ENCODE measurements around the gene BCAP29.

GRCh38 chr7:107563081-107563774 lies 16.8 kb upstream of the BCAP29 start:
- no peak for TF ChIP-seq TAF1 (IDR thresholded peaks at IDR 0.05; ENCODE audit: low read depth, low read length)
- no peak for TF ChIP-seq POLR2A (IDR thresholded peaks at IDR 0.05; ENCODE audit: low read depth, low read length)
- no peak for TF ChIP-seq SPI1 (IDR thresholded peaks at IDR 0.05; ENCODE audit: low read depth, low read length)
- no peak for TF ChIP-seq POLR2AphosphoS5 (IDR thresholded peaks at IDR 0.05; ENCODE audit: low read depth, low read length)
- TF ChIP-seq POU2F2 (IDR thresholded peaks at IDR 0.05; ENCODE audit: low read depth, low read length), result no peak

Data from GM12891 (cell line).